H9 (cell line): Measurements from ENCODE around the gene MAP3K8. TPM values are rescaled to one million over a fixed set of nuclear protein-coding genes. Genes with fewer than 3 reads are reported as not detected.

Experiments
- DNase-seq: peaks from one replicate; pipeline ENCODE4 v3.0.0-alpha.2; 2017
- H2AFZ ChIP-seq: one replicate; pipeline ENCODE4 v1.6.1; 2013; ENCODE audit warnings: mild to moderate bottlenecking, low read length, control low read depth, moderate library complexity
- H2AK5ac ChIP-seq: 2 replicates; pipeline ENCODE4 v1.6.1; 2013; ENCODE audit warnings: low read length, control low read depth, mixed read lengths; ENCODE audit not compliant: insufficient read length
- H2BK120ac ChIP-seq: one replicate; pipeline ENCODE4 v1.6.1; 2013; ENCODE audit warnings: low read depth, mild to moderate bottlenecking, low read length, control low read depth, inconsistent platforms; ENCODE audit not compliant: poor library complexity, severe bottlenecking
- H2BK12ac ChIP-seq: 2 replicates; pipeline ENCODE4 v1.6.1; 2013; ENCODE audit warnings: low read length, control low read depth, mixed read lengths, low read depth; ENCODE audit not compliant: insufficient read length
- H2BK15ac ChIP-seq: 2 replicates; pipeline ENCODE4 v1.6.1; 2013; ENCODE audit warnings: low read depth, low read length, control low read depth
- H2BK20ac ChIP-seq: one replicate; pipeline ENCODE4 v1.6.1; 2013; ENCODE audit warnings: low read depth, mild to moderate bottlenecking, low read length, control low read depth, inconsistent platforms; ENCODE audit not compliant: poor library complexity, severe bottlenecking
- H2BK5ac ChIP-seq: 2 replicates; pipeline ENCODE4 v1.6.1; 2013; ENCODE audit warnings: low read length, control low read depth, mixed read lengths; ENCODE audit not compliant: insufficient read length
- H3K14ac ChIP-seq: 2 replicates; pipeline ENCODE4 v1.6.1; 2013; ENCODE audit warnings: low read length, control low read depth; ENCODE audit not compliant: insufficient read depth
- H3K18ac ChIP-seq: 2 replicates; pipeline ENCODE4 v1.6.1; 2013; ENCODE audit warnings: low read depth, mild to moderate bottlenecking, mixed read lengths, low read length, control low read depth; ENCODE audit not compliant: insufficient read length
- H3K23ac ChIP-seq: 2 replicates; pipeline ENCODE4 v1.6.1; 2013; ENCODE audit warnings: low read length, control low read depth, mixed read lengths, low read depth; ENCODE audit not compliant: insufficient read length
- H3K23me2 ChIP-seq: 2 replicates; pipeline ENCODE4 v1.6.1; 2013; ENCODE audit warnings: low read depth, mild to moderate bottlenecking, mixed read lengths, low read length, control low read depth; ENCODE audit not compliant: insufficient read length, poor library complexity, severe bottlenecking
- H3K27ac ChIP-seq: 2 replicates; pipeline ENCODE4 v1.5.1; 2013; ENCODE audit warnings: low read length, control low read depth, mixed read lengths, low read depth; ENCODE audit not compliant: insufficient read length
- H3K27me3 ChIP-seq: 2 replicates; pipeline ENCODE4 v1.6.1; 2013; ENCODE audit warnings: low read length, control low read depth, inconsistent platforms; ENCODE audit not compliant: insufficient read depth
- H3K4ac ChIP-seq: 2 replicates; pipeline ENCODE4 v1.6.1; 2013; ENCODE audit warnings: low read depth, mild to moderate bottlenecking, control low read depth, inconsistent platforms, low read length, moderate library complexity
- H3K4me1 ChIP-seq: 2 replicates; pipeline ENCODE4 v1.6.1; 2013; ENCODE audit warnings: low read length, control low read depth, inconsistent platforms; ENCODE audit not compliant: insufficient read depth
- H3K4me2 ChIP-seq: 2 replicates; pipeline ENCODE4 v1.6.1; 2013; ENCODE audit warnings: low read length, control low read depth, mixed read lengths; ENCODE audit not compliant: insufficient read length, insufficient read depth
- H3K56ac ChIP-seq: 2 replicates; pipeline ENCODE4 v1.6.1; 2013; ENCODE audit warnings: low read depth, mild to moderate bottlenecking, mixed read lengths, low read length, control low read depth; ENCODE audit not compliant: insufficient read length
- H3K79me1 ChIP-seq: 2 replicates; pipeline ENCODE4 v1.6.1; 2013; ENCODE audit warnings: low read depth, mild to moderate bottlenecking, moderate library complexity, low read length, control low read depth, inconsistent platforms; ENCODE audit not compliant: insufficient read depth, poor library complexity, severe bottlenecking
- H3K79me2 ChIP-seq: 2 replicates; pipeline ENCODE4 v1.6.1; 2013; ENCODE audit warnings: low read length, control low read depth, inconsistent platforms; ENCODE audit not compliant: insufficient read depth
- H3K9ac ChIP-seq: 2 replicates; pipeline ENCODE4 v1.6.1; 2013; ENCODE audit warnings: low read length, control low read depth, mixed read lengths; ENCODE audit not compliant: insufficient read length; ENCODE audit errors: extremely low read depth
- H3K9me3 ChIP-seq: one replicate; pipeline ENCODE4 v1.6.1; 2013; ENCODE audit warnings: low read depth, low read length, inconsistent platforms; ENCODE audit not compliant: control insufficient read depth
- H3T11ph ChIP-seq: one replicate; pipeline ENCODE4 v1.6.1; 2013; ENCODE audit warnings: mild to moderate bottlenecking, low read length, control low read depth, inconsistent platforms
- H4K20me1 ChIP-seq: one replicate; pipeline ENCODE4 v1.6.1; 2013; ENCODE audit not compliant: control insufficient read depth, insufficient read length, insufficient read depth
- H4K5ac ChIP-seq: 2 replicates; pipeline ENCODE4 v1.6.1; 2013; ENCODE audit warnings: low read depth, mild to moderate bottlenecking, mixed read lengths, low read length, control low read depth; ENCODE audit not compliant: insufficient read length
- H4K8ac ChIP-seq: replicated peaks from 2 replicates; pipeline ENCODE4 v1.6.1; 2013; ENCODE audit warnings: low read length, control low read depth, mixed read lengths, low read depth; ENCODE audit not compliant: insufficient read length
- H4K91ac ChIP-seq: 2 replicates; pipeline ENCODE4 v1.6.1; 2013; ENCODE audit warnings: low read depth, mild to moderate bottlenecking, moderate library complexity, mixed read lengths, low read length, control low read depth; ENCODE audit not compliant: insufficient read length
- H3K27ac Mint-ChIP-seq, 3 experiments: 2 replicates in 2 of 3; 3 replicates in 1 of 3; pipeline ENCODE4 v1.8.0; 2020 to 2021; ENCODE audit warnings: mixed read lengths in 3 of 3, mild to moderate bottlenecking in 1 of 3, moderate library complexity in 1 of 3
- H3K27me3 Mint-ChIP-seq: 2 replicates; pipeline ENCODE4 v1.8.0; 2021; ENCODE audit warnings: low read depth, mild to moderate bottlenecking, moderate library complexity, mixed read lengths
- H3K36me3 Mint-ChIP-seq, 3 experiments: 2 replicates in 2 of 3; 3 replicates in 1 of 3; pipeline ENCODE4 v1.8.0; 2020 to 2021; ENCODE audit warnings: low read depth in 3 of 3, mixed read lengths in 3 of 3; ENCODE audit not compliant: insufficient read depth in 1 of 3
- H3K4me1 Mint-ChIP-seq, 2 experiments: 2 replicates each; pipeline ENCODE4 v1.8.0; 2020; ENCODE audit warnings: mixed read lengths in 2 of 2
- H3K4me3 Mint-ChIP-seq, 2 experiments: 2 replicates in 1 of 2; 3 replicates in 1 of 2; pipeline ENCODE4 v1.8.0; 2020 to 2021; ENCODE audit warnings: mild to moderate bottlenecking in 2 of 2, mixed read lengths in 2 of 2, moderate library complexity in 1 of 2
- H3K9me3 Mint-ChIP-seq, 2 experiments: 2 replicates in 1 of 2; 3 replicates in 1 of 2; pipeline ENCODE4 v1.8.0; 2020; ENCODE audit warnings: mild to moderate bottlenecking in 2 of 2, mixed read lengths in 2 of 2, moderate library complexity in 1 of 2
- CTCF ChIP-seq: fragments of 200-600 bp; sonication (generic); conservative IDR thresholded peaks from 3 replicates; pipeline ENCODE4 v1.8.0; 2021; ENCODE audit warnings: antibody characterized with exemption, mild to moderate bottlenecking
- total RNA-seq: library from RNA; stranded (reverse); gene quantifications from 2 replicates; pipeline ENCODE4 v1.2.1, GENCODE V29; 2021

Gene MAP3K8
- total RNA-seq, 1 experiment from 2014 or later, result 3.5 TPM

DNA sequence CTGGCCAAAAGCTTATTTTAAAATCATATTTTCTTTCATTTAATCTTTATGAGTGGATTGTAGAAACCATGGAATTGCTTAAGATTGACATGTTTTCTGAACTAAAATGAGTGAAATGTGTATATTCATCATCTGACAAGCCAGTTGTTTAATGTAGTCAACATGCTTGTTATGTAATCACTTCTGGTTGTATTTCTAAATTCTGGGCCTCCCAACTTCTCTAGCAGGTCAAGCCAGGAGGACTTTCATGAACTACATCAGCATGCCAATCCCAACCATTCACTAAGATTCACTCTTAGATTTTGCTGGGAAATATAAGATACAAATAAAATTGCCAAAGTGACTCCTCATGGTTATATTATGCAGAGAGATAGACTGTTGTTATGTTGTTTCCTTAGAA, 21.1 kb upstream of the MAP3K8 start:
- Mint-ChIP-seq H3K27ac (no peak overlapping the region), H3K9me3 (no peaks in the 10 kb centered on the region), H3K4me1 (peaks cover 2 to 3% of the 10 kb centered on the region in 2 experiments; a peak in 1 of 4 replicates), H3K36me3 (no peaks in the 10 kb centered on the region), H3K27me3 (no peaks in the 10 kb centered on the region; the same call in 1 of the 2 replicates), H3K4me3 (no peak overlapping the region)
- no peaks in the 10 kb centered on the region for H3K9me3 ChIP-seq
- no peak overlapping the region for H2BK12ac ChIP-seq
- H3K27ac ChIP-seq, result no peak overlapping the region
- no peak overlapping the region for H2AFZ ChIP-seq
- no peak overlapping the region for H2AK5ac ChIP-seq
- H4K8ac ChIP-seq, result no peak overlapping the region
- H3K4me1 ChIP-seq, result no peaks in the 10 kb centered on the region
- H3T11ph ChIP-seq, result no peak overlapping the region
- DNase-seq, result no peak
- H2BK5ac ChIP-seq, result no peak overlapping the region
- no peak overlapping the region for H3K56ac ChIP-seq
- no peak overlapping the region for H2BK120ac ChIP-seq
- H3K23ac ChIP-seq, result no peak overlapping the region
- no peak overlapping the region for H4K5ac ChIP-seq
- H3K4me2 ChIP-seq, result no peak overlapping the region
- no peaks in the 10 kb centered on the region for H3K27me3 ChIP-seq
- no peak for TF ChIP-seq CTCF
- H3K79me1 ChIP-seq, result no peaks in the 10 kb centered on the region
- no peak overlapping the region for H2BK15ac ChIP-seq
- H3K14ac ChIP-seq, result no peak overlapping the region
- H3K18ac ChIP-seq, result no peak overlapping the region
- H3K4ac ChIP-seq, result no peak overlapping the region
- no peak overlapping the region for H4K91ac ChIP-seq
- H3K23me2 ChIP-seq, result no peaks in the 10 kb centered on the region
- H2BK20ac ChIP-seq, result no peak overlapping the region
- H3K9ac ChIP-seq, result no peak overlapping the region
- H3K79me2 ChIP-seq, result no peaks in the 10 kb centered on the region
- H4K20me1 ChIP-seq, result no peaks in the 10 kb centered on the region
